Measurements from ENCODE around the gene TSHR.

The TSHR gene

DNA sequence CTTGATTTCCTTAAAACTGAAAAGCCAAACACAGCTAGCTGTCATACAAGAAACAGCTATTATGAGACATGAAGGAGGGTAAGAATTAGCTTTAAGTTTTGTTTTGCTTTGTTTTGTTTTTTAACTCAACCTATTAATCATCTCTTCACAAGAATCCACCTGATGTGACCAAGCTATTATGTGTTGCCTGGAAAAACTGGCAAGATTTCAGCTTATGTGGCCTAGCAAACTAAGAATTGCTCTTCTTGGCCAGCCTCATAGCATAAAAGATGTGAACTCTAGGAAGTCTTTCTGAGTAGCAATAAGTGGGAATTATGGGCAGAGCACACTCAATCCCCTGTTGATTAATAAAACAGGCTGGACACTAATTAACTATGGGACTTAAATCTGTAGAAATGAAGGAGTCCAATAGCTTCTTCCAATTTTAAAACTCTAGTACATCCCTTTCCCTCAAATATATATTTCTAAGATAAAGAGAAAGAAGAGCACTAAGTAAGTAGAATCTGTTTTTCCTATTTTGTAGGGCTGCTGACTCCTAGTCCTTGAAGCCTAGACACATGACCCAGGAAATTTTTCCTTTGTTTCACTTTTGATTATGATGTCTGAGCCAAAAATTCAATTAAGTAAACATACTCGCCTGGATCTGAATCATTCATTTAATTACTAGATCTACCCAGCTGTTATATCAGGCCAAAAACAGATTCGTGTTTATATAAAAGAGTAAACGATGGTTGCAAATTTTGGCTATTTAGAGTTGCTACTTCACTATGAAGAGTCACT, 189.6 kb downstream of the TSHR start:
- no peak for DNase-seq

DNA sequence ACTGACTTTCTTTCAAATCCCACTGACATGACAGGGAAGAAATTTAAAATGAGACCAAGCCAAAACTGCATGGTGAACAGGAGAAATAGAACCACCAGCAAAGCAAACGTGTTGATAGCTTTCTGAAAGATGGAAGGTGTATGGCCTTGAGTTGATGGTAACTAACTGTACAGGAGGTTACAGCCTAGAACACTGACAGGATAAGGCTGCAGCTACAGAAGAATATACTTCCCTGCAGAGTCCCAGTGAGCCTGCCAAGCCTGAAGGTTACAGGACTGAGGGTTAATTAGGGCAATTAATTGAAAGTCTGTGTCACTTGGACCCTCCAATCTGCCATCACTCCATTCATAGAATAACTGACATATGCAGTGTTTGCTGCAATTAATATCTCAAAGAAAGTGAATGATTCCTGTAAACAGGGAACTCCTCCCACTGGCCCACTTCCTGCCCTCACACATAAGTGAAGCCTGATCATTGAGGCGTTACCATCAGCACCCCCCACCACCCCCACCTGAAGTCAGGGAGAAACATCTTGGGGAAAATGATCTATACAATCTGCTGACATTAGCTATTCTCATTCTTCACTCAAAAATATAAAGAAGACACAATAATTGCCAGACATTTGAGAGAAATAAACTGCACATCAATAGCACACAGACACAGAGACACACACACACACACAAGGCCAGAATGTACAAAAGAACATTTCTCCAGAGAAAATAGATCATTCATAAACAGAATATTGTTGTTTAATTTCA, 191.9 kb downstream of the TSHR start:
- no peak for DNase-seq

DNA sequence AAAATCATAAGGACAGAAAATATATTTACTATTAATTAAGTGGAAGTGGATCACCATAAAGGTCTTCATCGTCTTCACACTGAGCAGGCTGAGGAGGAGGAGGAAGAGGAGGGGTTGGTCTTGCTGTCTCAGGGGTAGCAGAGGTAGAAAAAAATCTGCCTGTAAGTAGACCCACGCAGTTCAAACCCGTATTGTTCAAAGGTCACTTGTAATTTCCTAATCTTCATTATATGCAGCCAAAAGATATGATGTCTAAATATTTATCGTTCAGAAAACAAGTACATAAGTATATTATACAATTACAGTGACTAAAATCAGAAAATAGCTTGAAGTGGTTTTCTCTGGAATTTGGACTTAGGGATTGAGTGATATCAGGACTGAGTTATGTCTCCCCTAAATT, 193.2 kb downstream of the TSHR start:
- DNase-seq: no peak

DNA sequence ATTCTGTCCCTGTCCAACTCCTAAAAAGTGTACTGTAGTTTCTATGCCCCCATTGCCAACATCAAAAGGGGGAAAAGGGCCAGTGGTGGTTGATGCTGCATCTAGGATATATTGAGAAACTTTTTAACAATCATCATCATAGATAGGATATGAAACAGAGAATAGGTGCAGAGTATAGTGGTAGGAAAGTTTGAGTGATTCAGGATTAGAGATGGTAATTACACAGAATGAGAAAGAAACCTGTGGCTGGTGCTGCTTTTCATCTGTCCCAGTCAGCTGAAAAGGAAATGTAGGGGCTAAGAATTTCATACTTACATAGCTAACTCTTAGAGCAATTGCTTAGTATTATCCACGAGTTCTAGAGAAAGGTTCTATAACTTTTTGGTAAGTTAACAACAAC, 197.8 kb downstream of the TSHR start:
- DNase-seq: no peak

DNA sequence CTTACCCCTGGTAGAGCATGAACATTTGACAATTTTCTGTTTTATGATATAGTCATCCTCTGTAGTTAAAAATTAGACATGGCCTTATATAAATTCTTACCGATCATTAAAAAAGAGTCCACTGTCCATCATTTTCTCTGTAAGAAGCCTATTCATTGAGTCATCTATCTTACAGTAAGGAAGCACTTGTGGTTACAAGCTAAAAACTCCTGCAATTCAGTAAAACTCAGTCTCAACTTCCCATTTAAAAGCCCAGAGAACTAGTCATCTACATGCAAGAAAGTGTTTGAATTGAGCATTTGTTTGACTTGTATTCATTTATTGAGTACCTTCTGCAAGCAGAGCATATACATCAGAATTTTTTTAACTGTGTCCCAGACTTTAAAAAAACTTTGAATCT, 202.0 kb downstream of the TSHR start:
- DNase-seq: no peak

DNA sequence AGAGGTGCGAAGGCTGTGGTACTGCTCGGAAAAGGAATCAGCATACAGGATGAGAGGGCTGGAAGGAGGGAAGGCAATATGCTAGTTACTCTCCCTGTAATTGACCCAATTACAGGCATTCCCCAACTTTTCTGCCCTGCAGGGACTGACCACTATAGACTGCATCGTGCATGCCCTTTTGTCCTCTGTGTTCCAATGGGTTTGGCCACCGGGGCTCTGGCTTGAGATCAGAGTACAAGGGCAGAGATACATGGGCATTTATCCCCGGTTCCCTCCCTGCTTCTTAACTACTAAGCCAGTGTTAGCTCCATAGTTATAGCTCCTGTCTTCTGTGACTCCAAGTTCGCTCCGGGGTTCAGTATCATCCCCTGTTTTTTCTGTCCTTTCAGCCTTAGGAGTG, 205.7 kb downstream of the TSHR start:
- DNase-seq: no peak

DNA sequence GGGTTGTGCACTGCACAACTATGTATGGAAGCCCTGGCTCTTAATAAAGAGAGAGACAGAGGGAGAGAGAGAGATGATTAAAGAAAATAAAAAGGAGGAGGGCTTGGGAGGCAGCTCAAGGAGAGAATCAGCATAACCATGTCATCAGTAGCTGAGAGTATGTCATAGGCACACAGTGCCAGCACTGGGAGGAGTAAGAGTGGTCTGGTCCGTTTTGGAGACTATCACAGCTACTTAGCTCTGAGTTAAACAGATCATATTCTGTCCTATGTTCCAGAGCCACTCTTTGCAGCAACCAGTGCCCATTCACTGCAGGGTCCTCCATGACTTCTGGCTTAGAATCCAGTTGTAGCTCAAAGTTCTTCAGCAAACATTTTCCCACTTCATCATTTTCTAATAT, 206.3 kb downstream of the TSHR start:
- no peak for DNase-seq

DNA sequence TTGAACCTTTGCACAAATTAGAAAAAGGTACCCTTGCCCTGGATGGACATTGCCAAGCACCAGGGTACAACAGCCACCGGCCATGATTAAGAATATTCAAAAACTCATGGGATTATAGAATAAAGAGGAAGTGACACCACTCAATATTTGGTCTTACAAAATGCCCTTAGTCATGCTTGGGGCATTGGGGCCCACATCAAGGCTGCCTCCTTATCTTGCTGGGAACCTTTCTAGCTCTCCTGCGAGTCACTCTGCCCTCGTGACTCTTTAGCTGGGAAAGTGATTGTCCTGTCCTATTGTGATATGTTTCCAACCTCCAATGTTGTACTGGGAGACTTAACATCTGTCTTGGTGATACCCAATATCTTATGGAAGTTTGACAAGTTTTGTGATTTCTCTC, 207.5 kb downstream of the TSHR start:
- no peak for DNase-seq

DNA sequence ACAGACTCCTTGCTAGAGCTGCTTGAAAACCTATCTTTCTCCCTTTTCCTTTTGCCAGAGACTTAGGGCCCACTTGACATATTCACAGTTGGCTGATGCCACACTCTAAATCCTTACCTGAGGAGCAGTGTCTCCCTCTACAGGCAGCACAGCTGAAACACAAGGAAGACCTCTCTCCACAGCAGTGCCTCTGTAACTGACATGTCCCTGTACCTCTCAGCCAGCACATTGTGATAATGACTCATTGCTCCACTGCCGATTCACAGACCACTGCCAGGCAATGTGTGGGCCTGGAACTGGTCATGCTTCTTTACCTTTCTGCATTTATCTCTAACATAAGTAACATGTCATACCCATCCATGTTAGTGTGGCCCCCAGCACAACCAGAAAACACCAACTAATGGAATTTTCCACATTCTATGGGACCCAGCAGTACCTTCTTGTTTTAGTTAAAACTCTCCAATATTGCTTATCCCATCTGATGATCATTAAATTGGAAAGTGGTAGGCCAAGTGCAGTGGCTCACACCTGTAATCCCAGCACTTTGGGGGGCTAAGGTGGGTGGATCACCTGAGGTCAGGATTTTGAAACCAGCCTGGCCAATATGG, 208.8 kb downstream of the TSHR start:
- DNase-seq: peak; percentile 40

DNA sequence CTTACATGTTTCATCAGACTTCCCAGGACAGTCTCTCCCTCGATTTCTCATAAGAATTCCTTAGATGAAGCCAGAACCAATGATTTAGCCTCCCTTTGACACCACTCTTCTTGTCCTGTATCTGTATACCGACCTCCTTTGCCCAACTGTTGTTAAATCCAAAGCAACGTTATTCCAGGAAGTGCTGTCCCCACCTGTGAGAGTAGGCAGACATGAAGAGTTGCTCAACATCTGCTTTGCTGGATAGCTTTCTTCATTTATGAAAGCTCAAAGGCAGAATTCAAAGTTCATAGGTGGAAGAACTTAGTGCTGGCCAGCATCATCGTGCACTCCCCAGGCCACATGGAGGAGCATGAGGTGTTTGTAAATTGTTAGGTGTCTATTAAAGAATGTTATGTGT, 209.8 kb downstream of the TSHR start:
- no peak for DNase-seq

DNA sequence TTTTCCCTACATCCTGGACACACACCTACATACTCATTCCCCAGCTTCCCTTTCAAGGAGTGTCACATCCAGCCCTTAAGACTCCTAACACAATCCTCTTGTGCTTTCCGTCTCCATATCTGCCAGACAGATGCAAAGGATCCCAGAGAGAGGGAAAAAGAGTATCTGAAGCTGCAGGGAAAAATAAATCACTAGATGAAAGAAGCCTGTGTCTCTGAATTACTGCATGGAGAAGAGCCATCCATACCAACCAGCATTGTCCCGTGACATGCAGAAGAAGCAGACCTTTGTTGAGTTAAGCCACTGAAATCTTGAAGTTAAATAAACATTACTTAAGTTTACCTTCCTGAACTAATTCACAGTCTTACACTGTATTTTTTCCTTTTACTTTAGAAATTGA, 210.7 kb downstream of the TSHR start:
- DNase-seq: no peak

DNA sequence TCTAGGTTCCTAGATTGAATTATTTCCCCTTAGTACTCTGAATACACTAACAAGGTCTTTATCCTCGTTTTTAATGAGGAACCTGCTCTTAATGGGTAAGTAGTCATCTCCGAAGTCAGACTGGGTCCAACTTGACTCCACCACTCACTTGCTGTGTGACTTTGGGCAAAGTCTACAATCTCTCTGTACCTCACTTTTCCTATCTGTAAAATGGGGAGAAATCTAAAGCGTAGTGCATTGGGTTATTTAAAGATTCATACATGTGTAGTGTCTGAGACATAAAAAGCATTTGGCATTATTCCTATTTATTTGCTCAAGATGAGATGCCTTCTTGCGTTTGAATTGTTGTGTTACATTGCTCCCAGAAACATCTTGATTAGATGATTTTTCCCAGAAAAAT, 213.8 kb downstream of the TSHR start:
- DNase-seq: no peak

DNA sequence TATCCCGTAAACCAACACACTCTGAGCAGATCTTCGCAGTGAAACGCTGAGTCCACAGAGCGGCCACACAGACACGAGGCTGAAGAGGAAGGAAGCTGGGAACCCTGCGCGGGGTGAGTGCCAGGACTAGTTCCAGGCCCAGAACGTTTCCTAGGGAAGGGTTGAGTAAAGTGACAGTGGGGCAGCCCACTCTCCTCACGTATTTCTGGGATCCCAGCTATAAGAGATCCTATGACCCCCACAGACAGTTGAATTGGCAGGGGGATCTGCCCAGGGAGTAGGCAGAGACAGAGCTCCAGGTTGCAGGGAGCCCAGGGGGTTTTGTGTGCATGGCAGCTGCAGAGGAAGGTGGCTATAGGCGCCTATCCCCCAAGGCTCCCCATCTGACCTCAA, 214.3 kb downstream of the TSHR start:
- peak; percentile 11 for DNase-seq

DNA sequence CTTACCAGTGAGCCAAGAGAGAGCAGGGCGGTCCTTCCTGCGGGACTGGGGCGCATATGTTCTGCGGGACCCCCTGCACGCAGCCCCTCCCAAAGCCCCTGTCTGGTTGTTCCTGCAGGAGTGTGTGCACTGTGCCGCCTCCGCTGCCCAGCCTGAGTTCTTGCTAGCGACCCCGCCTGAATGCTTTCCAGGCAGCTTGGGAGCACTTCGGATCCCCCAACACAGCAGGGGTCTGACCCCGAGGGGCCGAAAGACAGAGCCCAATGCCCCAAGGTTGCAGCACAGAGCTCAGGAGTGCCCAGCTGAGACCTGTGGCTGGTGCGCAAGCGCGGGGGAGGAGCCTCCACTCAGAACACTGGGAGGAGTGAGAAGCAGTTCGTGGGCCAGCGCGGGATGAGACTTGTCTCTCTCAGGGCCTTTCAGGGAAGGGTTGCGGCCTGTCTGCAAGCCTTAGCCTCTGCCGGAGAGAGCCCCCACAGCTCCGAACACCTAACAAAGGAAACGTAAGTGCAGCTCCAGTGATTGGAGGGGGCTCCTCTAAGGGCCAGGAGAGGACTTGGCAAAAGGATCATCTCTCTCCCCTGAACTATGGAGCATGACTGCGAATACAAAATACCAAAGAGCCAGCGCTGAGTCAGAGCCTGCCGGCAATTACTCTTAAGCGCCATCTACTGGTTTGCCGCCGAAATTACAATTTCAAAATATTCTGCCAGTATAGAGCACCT, 214.8 kb downstream of the TSHR start:
- peak; percentile 91 for DNase-seq

DNA sequence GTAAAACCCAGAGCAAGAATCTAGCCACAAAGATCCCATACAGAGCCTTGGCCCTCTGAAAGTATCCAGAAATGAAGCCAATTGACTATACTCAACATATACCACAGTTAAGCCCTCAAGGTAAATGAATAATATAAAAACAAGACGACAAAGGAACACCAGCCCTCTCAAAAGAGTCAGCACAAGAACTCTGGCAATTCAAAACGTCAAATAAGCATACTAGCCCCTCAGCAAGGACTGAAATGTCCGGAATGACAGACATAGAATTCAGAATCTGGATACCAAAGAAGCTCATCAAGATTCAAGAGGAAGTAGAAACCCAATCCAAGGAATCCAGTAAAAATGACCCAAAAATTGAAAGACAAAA, 215.4 kb downstream of the TSHR start:
- DNase-seq: no peak

DNA sequence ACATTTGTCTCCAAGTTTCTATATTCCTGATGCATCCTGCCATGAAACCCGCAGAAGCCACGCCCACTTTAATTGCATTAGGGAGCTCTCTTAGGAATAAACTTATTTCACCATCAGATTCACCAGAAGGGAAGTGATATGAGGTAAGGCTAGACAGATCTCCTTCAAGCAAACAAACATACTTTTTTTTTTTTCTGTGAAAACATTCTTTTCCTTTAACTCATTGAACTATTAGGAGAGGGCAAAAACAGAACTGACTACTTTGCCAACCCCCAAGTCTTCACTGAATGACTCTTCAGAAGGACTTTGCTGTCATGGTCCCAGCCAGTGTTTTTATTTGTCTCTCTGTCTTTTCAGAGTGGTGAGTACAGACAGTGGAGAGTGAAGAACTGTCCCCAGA, 216.9 kb downstream of the TSHR start:
- DNase-seq: no peak

DNA sequence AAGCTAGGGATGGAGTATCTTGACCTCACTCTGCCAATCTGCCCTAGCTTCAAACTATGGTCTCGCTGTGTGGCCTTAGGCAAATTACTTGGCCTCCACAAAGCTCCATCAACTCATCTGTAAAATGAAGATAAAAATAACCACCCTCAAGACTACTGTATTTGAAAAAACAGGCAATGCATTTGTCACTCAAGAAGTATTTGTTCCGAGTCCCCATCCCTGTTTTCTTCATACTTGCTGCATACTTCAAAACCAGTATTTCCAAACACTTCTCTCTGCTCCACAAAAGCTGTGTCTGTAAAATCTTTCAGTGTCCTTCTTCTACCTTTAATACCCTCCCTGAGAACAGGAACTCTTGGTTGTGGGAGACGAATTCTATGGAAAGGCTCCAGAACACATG, 217.5 kb downstream of the TSHR start:
- DNase-seq: no peak

DNA sequence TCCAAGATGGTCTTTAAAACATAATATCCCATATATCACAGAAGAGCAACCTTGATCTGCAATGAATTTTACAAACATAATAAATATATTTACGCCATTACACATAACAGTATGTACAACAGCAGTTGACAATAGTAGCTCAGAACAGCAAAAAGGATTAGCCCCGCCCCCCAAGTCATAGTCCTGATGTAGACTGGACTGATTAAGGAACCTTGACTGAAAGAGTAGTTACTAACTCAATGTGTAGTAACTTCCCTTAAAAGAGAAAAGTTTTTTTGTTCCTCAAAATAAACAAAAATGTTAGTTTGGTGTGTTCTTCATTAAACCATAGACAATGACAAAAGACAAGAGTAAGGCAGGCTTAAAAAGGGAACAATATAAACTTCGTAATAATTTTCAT, 220.8 kb downstream of the TSHR start:
- no peak for DNase-seq

DNA sequence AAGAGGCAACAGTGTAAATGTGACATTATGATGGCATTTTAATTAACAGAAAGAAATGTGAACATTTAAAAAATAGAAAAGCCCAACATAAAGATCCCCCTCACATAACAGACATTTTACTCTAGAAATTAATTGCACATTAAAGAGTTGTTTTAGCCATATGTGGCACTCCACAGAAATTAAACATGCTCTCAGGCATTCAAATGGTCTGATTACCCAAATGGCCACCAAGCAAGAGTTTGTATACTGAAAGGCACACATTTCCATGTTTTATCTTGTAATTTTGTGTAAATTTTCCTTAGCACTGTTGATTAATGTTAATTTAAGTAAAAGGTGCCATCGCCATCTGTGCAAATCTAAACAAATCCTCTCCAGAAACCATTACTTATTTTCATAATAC, 221.8 kb downstream of the TSHR start:
- no peak for DNase-seq

DNA sequence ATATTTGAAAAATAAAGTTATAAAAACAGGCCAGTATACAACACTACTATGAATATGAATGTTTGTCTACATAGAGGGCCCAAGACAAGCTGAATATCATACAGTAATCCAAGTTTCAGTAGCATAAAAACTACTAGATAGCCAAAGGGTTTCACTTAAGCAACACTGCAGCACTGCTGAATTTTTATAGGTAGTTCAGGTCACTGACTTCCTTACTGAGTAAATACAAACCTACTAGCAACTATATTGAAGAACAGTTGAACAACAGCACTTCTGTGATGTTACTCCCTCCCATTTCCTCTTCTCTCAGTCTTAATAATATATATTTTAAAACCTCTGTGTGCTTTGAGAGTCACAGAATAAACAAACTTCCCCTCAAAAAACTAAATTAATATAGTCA, 222.6 kb downstream of the TSHR start:
- no peak for DNase-seq

DNA sequence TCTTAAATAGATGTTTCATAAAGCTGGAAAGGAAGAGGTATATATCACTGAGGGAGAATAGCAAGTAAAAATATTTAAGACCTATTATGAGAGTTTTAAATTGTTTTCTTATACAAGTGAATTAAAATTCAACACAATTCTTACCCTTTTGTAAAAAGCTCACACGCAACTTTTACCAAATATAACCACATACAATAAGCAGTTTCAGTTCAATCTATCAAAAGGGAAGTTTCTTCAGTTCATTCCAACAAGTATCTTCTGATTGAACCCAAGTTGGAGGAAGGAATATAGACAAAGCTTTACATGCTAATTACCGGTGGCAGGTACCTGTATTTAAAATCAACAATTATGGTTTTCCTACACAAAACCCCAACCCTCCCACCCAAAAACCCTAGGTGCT, 224.2 kb downstream of the TSHR start:
- DNase-seq: no peak

DNA sequence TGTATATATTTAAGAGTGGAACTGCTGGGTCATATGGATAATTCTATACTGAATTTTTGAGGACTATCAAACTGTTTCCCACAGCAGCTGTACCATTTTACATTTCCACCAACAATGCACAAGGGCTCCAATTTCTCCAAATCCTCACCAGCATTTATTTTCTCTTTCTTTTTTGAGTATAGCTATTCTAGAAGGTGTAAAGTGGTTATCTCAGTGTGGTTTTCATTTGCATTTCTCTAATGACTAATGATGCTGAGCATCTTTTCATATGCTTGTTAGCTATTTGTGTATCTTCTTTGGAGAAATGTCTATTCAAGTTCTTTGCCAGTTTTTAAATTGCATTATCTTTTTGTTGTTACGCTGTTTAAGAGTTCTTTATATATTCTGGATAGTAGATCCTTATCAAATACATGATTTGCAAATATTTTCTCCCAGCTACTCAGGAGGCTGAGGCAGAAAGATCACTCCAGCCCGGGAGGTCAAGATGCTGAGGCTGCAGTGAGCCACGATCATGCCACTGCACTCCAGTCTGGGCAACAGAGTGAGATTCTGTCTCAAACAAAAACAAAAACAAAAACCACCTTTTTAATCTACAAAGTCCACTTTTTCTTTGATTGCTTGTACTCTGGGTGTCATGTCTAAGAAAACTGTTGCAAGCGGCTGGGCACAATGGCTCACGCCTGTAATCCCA, 232.6 kb downstream of the TSHR start:
- no peak for DNase-seq

DNA sequence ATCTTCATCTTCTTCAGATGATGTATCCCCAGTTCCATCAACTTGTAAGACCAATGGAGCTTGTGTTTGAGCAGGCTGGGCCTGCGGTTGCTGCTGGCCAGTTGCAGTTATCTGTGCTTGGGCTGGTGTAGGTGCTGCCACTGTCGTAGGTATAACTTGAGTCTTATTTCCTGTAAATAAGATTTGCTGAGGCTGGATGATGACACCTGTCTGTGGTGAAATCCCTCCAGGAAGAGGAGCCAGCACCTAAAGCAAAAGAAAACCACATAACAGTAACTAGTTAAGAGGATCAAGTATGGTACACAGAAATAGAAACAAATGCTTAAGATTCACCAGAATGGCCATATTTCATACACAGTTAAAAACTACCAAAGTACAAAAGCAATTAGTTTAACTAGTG, 237.2 kb downstream of the TSHR start:
- no peak for DNase-seq
